ENCODE data around the gene PCDHGB2. TPM values are rescaled to one million over a fixed set of nuclear protein-coding genes. Genes with fewer than 3 reads are reported as not detected.
A peak's percentile ranks its signal among the peaks of the same experiment; 100 is the strongest.
"Not testable (repeated sequence)": the region's sequence is repeated elsewhere in the genome, so short reads cannot be mapped to it uniquely, and the experiment has no call there.

Gene PCDHGB2
- total RNA-seq = 3.8 and 4.7 TPM in 2 replicates

- no peak for DNase-seq (ENCODE audit: extremely low read depth, low read depth, low spot score)
These were observed at the start of gene PCDHGB2 for GRCh38 chr5:141359790-141360426. TSS of gene PCDHGB2 (plus strand) at chr5:141359994. CDS start at chr5:141360136, 142 bp downstream.

DNA sequence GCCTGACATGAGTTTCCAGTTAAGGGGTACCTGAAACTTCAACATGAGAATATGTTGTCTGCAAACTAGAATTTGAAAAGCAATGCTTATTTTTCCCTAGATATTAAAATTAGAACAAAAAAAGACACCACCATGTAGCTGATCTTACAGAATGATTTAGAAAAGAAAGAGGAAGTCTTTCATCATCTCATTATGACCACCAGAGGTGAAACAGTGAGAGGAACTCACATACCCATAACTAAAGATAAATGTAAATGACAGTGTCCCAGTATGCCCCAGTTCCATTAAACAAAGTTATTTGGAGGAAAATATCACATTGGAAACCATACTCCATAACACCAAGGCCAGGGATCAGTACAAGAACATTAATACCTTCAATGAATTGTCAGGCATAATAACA, 46.1 kb upstream of the PCDHGB2 start:
- no peak for DNase-seq (ENCODE audit: extremely low read depth, low read depth, low spot score)

DNA sequence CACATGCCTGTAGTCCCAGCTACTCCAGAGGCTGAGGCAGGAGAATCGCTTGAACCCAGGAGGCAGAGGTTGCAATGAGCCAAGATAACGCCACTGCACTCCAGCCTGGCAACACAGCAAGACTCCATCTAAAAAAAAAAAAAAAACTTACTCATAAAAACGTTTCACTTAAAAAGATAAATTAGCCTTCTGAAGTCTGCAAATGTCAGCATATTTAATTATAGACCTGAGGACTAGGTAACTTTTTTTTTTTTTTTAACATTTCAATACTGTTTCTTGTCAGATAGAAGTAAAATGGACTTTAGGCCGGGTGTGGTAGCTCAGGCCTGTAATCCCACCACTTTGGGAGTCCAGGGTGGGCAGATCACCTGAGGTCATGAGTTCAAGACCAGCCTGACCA, 42.8 kb upstream of the PCDHGB2 start:
- DNase-seq (ENCODE audit: extremely low read depth, low read depth, low spot score) = not testable (repeated sequence)

GRCh38 chr5:141319202-141319601, 40.6 kb upstream of the PCDHGB2 start:
- no peak for DNase-seq (ENCODE audit: extremely low read depth, low read depth, low spot score)

DNA sequence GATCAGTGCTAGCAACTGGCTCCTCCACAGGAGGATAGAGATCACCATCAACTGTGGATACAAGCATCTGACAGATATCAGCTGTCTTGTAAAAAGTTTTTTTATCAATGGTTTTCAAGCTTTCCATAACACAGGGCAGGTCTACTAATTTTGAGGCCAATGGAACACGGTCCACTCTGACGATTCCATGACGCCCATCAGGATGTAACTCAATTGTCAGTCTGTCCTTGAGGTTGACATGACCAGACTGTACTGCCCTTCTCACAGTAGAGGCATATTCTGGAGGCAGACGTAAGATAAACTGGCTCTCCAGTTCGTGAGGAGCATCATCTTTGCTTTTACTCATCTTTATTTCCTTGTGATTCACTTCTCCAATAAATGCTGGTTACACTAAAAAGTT, 40.1 kb upstream of the PCDHGB2 start:
- no peak for DNase-seq (ENCODE audit: extremely low read depth, low read depth, low spot score)

GRCh38 chr5:141320225-141321169, 39.3 kb upstream of the PCDHGB2 start, which contains the start of gene TAF7:
TSS of gene TAF7 (minus strand) at chr5:141320784. CDS start at chr5:141320044, 740 bp downstream.
- peak; percentile 89 for DNase-seq (ENCODE audit: extremely low read depth, low read depth, low spot score)

DNA sequence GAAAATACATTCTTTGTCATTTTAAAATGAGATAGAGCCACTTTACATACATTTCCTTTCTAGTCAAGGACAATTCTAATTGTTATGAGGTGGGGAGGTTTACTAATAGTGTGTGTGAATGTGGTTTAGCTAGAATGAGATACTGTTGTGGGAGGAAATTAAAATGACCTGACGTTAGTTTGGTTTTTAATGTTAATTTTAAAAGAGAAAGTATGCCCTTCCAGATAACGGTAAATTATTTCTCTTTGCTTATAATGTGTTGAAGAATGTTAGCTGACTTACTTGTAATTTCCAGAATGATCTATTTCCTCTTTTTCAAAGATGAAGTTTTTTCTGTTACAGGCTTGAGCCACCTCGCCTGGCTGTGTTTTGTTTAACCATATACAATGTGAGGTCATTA, 37.5 kb upstream of the PCDHGB2 start:
- no peak for DNase-seq (ENCODE audit: extremely low read depth, low read depth, low spot score)

GRCh38 chr5:141326088-141326854, 33.5 kb upstream of the PCDHGB2 start:
- no peak for DNase-seq (ENCODE audit: extremely low read depth, low read depth, low spot score)

DNA sequence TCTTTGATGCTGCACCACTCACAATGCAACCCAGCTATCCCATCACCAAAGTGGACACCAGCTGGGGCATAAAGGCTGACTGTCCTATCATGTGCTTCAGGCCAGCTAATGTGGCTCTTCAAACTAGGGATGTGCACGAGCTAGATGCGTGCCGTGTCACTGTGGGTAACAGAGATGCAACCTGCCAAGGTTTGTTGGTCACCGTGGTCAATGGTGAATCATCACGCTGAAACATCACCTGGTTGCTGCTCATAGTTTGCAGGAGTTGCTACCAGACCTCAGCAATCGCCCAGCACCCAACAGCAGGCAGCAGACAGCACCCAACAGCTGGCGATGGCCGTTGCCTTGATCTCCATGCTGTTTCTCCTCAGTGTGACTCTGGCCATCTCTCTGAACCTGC, 31.6 kb upstream of the PCDHGB2 start:
- DNase-seq (ENCODE audit: extremely low read depth, low read depth, low spot score) = no peak

GRCh38 chr5:141330299-141331080, 29.3 kb upstream of the PCDHGB2 start, which contains the start of gene PCDHGA1:
TSS of gene PCDHGA1 (plus strand) at chr5:141330514.
- DNase-seq (ENCODE audit: extremely low read depth, low read depth, low spot score) = no peak

GRCh38 chr5:141332571-141332970, 27.2 kb upstream of the PCDHGB2 start:
- DNase-seq (ENCODE audit: extremely low read depth, low read depth, low spot score) = not testable (repeated sequence)

DNA sequence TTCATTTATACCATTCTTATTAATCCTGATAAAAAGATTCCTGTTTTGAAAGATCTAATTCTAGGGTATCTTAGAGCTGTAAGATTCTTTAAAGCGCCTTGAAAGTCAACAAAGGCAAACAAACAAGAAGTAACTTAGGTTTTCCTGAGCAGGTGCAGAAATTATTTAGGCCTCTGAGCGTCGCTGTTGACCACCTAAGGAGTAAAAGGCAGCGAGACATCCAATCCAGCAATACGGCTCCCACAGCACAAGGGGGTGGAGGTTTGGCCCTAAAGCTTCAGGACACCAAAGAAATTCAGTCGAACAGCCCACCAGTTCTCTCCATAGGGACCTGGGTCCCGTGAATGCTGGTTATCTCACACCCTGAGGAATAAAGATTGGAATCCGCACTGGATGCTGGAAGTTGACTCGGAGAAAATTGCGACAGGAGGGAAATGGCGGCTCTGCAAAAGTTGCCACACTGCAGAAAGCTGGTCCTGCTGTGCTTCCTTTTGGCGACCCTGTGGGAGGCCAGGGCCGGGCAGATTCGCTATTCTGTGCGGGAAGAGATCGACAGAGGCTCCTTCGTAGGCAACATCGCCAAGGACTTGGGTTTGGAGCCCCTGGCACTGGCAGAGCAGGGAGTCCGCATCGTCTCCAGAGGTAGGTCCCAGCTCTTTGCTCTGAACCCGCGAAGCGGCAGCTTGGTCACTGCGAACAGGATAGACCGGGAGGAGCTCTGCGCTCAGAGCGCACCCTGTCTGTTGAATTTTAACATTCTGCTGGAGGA, 21.1 kb upstream of the PCDHGB2 start, which contains the start of gene PCDHGA2:
Gene PCDHGA2, plus strand, starts transcription at position 223 of the 769 bp plus-strand sequence.
- no peak for DNase-seq (ENCODE audit: extremely low read depth, low read depth, low spot score)

GRCh38 chr5:141340781-141341354, 18.9 kb upstream of the PCDHGB2 start:
- not testable (repeated sequence) for DNase-seq (ENCODE audit: extremely low read depth, low read depth, low spot score)

- no peak for DNase-seq (ENCODE audit: extremely low read depth, low read depth, low spot score)
These were observed 17.0 kb upstream of the PCDHGB2 start for GRCh38 chr5:141342773-141343172.

DNA sequence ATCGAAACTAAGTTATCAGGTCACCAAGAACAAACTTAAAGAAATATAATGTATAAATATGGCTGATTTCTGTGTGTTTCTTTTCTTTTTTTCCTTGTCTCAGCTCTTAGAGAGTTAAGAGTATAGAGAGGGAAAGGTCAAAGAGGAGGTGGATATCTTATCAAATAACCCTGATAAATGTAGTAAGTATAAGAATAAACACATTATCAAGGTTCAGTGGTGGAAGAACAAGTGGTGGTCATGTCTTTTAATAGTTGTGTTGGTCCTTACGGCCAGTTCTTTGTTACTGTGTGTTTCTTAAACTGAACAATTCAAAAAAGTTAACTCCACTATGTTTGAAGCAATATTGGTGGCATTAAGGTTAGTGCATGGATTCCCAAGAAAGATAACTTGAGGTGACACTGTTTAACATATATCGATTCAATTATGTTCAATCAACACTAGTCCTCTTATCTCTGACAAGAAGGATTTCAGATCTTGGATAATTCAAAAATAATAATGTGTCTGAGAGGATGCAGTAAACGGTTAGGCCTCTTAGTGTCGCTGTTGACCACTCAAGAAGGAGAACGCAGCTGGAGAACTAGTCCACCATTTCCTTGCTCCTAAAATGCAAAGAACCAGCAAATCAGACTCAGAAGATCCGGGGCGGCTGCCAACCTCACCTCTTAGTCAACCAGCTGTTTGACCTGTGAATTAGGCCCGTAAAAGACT, 16.4 kb upstream of the PCDHGB2 start, which contains the start of gene PCDHGA3:
Gene PCDHGA3, plus strand, starts transcription at position 588 of the 711 bp plus-strand sequence. CDS start 205 bp downstream, outside the sequence.
- no peak for DNase-seq (ENCODE audit: extremely low read depth, low read depth, low spot score)

DNA sequence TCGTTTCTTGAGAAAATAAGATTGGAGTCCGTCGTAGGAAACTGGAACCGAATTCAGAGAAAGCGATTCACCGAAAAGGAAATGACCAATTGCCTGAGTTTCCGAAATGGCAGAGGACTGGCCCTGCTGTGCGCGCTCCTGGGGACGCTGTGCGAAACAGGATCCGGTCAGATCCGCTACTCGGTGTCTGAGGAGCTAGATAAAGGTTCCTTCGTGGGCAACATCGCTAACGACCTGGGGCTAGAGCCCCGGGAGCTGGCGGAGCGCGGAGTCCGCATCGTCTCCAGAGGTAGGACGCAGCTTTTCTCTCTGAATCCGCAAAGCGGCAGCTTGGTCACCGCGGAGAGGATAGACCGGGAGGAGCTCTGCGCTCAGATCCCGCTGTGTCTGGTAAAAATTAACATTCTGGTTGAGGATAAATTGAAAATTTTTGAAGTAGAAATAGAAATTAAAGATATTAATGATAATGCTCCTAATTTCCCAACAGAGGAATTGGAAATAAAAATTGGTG, 15.8 kb upstream of the PCDHGB2 start:
- DNase-seq (ENCODE audit: extremely low read depth, low read depth, low spot score) = no peak

- DNase-seq (ENCODE audit: extremely low read depth, low read depth, low spot score) = no peak
These were observed 14.5 kb upstream of the PCDHGB2 start for GRCh38 chr5:141345327-141345726.

GRCh38 chr5:141346017-141346416, 13.8 kb upstream of the PCDHGB2 start:
- DNase-seq (ENCODE audit: extremely low read depth, low read depth, low spot score) = not testable (repeated sequence)

Data from glomerular endothelial cell (primary cell).